ENCODE data around the gene PCGF3.

Gene PCGF3

DNA sequence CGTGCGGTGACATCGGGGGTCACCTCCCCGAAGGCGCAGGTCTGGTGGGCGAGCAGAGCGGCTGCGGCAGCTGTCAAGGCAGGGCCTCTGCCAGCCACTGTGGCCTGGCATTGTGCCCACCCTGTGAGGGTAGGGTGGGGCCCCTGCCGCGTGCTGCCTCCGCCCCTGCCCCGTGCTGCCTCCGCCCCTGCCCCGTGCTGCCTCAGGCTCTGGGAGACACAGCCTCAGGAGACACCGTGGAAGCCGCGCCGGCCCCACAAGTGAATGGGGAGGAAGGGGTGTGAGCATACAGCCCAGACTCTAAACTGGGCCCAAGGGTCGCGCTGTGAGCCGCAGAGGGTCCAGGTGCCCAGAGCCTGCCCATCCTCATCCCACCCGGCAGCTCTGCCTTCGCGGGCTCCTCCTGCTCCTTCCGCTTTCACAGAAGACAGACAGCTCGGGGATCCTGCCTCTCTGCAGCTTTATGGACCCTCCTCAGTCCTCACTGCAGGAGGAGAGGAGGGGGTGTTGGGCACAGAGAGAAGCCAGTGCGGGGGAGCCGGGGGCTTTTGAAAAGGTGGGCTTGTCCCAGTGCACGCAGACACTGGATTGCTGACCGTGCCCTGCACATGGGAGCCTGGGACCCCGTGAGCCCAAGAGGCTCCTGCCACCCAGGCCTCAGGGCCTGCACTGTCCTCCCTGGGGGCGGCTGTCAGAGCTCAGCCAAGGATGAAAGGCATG lies 27.4 kb downstream of the PCGF3 start:
- no peak for TF ChIP-seq SIN3A (IDR thresholded peaks at IDR 0.05; ENCODE audit: borderline replicate concordance, insufficient read depth, low read length)
- TF ChIP-seq FOXP2 (optimal IDR thresholded peaks at IDR 0.05; ENCODE audit: borderline replicate concordance, extremely low read depth, extremely low read length, insufficient read depth) = no peak
- TF ChIP-seq TAF1 (IDR thresholded peaks at IDR 0.05; ENCODE audit: borderline replicate concordance, insufficient read depth, low read length) = no peak
- TF ChIP-seq POLR2AphosphoS5 (IDR thresholded peaks at IDR 0.05; ENCODE audit: low read depth, low read length) = no peak
- TF ChIP-seq, protein P1, sequence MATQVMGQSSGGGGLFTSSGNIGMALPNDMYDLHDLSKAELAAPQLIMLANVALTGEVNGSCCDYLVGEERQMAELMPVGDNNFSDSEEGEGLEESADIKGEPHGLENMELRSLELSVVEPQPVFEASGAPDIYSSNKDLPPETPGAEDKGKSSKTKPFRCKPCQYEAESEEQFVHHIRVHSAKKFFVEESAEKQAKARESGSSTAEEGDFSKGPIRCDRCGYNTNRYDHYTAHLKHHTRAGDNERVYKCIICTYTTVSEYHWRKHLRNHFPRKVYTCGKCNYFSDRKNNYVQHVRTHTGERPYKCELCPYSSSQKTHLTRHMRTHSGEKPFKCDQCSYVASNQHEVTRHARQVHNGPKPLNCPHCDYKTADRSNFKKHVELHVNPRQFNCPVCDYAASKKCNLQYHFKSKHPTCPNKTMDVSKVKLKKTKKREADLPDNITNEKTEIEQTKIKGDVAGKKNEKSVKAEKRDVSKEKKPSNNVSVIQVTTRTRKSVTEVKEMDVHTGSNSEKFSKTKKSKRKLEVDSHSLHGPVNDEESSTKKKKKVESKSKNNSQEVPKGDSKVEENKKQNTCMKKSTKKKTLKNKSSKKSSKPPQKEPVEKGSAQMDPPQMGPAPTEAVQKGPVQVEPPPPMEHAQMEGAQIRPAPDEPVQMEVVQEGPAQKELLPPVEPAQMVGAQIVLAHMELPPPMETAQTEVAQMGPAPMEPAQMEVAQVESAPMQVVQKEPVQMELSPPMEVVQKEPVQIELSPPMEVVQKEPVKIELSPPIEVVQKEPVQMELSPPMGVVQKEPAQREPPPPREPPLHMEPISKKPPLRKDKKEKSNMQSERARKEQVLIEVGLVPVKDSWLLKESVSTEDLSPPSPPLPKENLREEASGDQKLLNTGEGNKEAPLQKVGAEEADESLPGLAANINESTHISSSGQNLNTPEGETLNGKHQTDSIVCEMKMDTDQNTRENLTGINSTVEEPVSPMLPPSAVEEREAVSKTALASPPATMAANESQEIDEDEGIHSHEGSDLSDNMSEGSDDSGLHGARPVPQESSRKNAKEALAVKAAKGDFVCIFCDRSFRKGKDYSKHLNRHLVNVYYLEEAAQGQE (IDR thresholded peaks at IDR 0.05; ENCODE audit: insufficient read depth in 1 of 2, low read depth in 2 of 2, low read length in 2 of 2) = no peak

DNA sequence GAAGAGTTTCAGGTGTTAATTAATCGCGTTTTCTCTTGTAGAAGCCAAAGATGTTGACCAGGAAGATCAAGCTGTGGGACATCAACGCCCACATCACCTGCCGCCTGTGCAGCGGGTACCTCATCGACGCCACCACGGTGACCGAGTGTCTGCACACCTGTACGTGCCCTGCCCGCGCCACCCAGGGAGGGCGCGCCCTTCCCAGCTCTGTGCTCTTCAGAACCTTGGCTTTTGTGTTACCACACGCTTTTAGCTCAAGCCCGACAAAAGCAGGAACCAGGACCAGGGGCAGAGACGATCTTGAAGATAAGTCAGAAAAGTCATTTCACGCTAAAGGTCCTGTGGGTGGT lies 28.0 kb downstream of the PCGF3 start:
- TF ChIP-seq SIN3A (IDR thresholded peaks at IDR 0.05; ENCODE audit: borderline replicate concordance, insufficient read depth, low read length) = no peak
- TF ChIP-seq POLR2AphosphoS5 (IDR thresholded peaks at IDR 0.05; ENCODE audit: low read depth, low read length) = no peak
- TF ChIP-seq FOXP2 (optimal IDR thresholded peaks at IDR 0.05; ENCODE audit: borderline replicate concordance, extremely low read depth, extremely low read length, insufficient read depth) = no peak
- no peak for TF ChIP-seq TAF1 (IDR thresholded peaks at IDR 0.05; ENCODE audit: borderline replicate concordance, insufficient read depth, low read length)
- TF ChIP-seq, protein P1 (IDR thresholded peaks at IDR 0.05; ENCODE audit: insufficient read depth in 1 of 2, low read depth in 2 of 2, low read length in 2 of 2) = no peak

DNA sequence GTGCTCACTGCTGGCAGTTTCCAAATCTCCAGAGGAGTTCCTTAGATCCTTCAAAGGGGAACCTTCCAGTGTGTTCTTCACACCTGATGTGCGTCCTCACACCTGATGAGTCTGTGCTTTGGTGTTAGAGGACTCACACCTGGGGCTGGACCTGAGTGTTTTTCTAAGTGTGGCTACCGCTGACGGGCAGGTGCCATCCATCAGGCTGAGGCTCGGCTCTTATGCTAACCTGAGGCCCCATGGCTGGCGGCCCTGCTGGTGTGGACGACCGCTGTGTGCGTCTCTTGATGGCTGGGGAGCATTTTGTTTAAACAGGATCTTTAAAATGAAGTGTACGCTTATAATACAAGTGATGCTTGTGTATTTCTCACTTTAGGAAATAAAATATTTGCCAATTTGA lies 28.4 kb downstream of the PCGF3 start:
- TF ChIP-seq POLR2AphosphoS5 (IDR thresholded peaks at IDR 0.05; ENCODE audit: low read depth, low read length) (no peak), SIN3A (IDR thresholded peaks at IDR 0.05; ENCODE audit: borderline replicate concordance, insufficient read depth, low read length) (no peak), TAF1 (IDR thresholded peaks at IDR 0.05; ENCODE audit: borderline replicate concordance, insufficient read depth, low read length) (no peak), FOXP2 (optimal IDR thresholded peaks at IDR 0.05; ENCODE audit: borderline replicate concordance, extremely low read depth, extremely low read length, insufficient read depth) (no peak)
- TF ChIP-seq, protein P1 (IDR thresholded peaks at IDR 0.05; ENCODE audit: insufficient read depth in 1 of 2, low read depth in 2 of 2, low read length in 2 of 2) = no peak

DNA sequence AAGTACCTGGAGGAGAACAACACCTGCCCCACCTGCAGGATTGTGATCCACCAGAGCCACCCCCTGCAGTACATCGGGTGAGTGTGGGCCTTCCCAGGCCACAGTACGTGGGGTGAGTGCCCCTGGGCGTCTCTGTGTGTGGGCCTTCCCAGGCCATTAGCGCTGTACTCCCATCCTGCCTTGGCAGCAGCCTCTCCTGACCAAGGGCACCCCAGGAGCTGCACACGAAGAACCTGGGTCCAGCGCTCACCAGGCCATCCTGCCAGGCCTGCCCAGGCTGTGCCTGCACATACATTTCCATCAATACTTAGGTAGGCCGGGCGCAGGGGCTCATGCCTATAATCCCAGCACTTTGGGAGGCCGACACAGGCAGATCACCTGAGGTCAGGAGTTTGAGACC lies 29.3 kb downstream of the PCGF3 start:
- TF ChIP-seq SIN3A (IDR thresholded peaks at IDR 0.05; ENCODE audit: borderline replicate concordance, insufficient read depth, low read length) = no peak
- no peak for TF ChIP-seq FOXP2 (optimal IDR thresholded peaks at IDR 0.05; ENCODE audit: borderline replicate concordance, extremely low read depth, extremely low read length, insufficient read depth)
- no peak for TF ChIP-seq POLR2AphosphoS5 (IDR thresholded peaks at IDR 0.05; ENCODE audit: low read depth, low read length)
- TF ChIP-seq, protein P1 (IDR thresholded peaks at IDR 0.05; ENCODE audit: insufficient read depth in 1 of 2, low read depth in 2 of 2, low read length in 2 of 2) = no peak
- no peak for TF ChIP-seq TAF1 (IDR thresholded peaks at IDR 0.05; ENCODE audit: borderline replicate concordance, insufficient read depth, low read length)
